NCI-H2196 (cell line): ENCODE measurements around the gene OPCML.

Source experiments
- DNase-seq: peaks from one replicate; lab custom pipeline; 2025; ENCODE audit not compliant: unreplicated experiment; lab: John Stamatoyannopoulos, UW

Gene OPCML

DNA sequence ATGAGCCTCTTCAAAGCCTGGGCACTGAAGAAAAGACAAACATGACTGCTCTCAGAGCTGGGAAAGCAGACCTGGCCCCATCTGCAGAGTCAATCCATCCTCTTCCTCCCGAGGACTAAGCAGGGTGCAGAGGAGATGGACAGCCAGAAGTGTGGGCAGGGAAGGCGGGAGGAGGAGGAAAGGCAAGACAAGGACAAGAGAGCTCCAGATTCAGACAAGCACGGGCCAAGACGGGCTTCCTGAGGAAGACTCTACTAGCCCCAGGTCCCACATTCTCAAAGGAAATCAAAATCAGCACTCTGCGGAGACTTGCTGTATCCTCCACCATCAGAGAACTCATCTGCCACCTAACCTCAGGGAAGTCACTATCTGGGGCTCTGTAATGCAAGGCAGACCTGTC is 28.5 kb downstream of the OPCML start:
- DNase-seq = no peak

DNA sequence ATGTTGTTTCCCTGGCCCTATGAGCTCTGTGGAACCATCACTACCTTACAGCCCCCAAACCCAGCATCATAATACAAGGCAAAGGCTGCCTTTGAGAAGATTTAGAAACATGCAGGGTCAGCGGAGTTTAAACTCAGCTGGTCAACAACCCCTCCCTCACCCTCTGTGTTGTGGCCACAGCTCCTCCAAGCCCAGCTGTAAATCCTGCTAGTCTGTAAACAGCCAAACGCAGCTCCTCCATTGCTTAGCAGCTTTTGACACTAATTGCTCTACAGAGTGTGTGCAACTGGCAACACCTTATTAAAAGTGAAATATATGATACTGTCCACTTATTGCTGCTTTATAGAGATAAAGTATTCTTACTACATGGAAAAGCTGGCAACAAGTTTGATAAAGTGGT is 29.1 kb downstream of the OPCML start:
- no peak for DNase-seq

DNA sequence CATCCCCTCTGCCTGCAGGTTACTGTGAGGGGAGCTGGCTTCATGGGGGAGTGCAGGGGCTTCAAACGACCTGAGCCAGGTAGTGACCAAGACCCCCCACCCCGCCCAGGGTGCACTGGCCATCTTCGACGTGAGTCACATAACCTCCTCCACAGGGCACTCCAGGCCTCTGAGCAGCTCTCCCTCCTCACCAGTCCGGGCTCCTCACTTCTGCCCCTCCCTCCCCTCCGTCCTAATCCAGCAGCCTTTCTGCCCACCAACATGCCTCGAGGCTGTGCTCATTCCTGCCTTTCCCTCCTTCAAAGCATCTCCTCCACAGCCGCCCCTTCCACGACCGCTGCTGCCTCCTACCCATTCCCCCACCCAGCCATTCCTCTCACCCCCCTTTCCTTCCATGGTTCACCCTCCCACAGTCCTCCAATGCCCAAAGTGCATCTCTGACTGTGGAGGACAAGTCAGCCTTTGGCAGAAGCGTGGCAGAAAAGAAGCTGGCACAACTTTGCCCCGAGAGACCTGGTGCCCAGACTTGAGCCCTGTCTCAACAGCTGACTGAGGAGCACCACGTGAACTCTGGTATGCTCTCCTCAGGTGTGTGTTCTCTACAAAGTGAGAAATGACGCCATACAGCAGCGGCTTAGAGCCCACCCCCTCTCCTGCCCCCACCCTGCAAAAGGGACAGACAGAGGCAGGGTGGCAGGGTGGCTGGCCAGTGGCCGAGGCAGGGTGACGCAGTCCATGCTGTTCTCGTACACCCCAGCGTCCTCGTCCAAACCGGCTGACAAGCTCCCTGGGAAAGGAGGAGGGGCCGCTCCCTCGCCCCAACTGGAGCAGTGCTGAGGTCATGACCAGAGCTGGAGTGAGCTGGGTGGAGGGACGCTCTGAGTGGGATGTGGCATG is 30.4 kb downstream of the OPCML start:
- no peak for DNase-seq

- no peak for DNase-seq
Measured at GRCh38 chr11:133500936-133501335, 31.4 kb downstream of the OPCML start.

DNA sequence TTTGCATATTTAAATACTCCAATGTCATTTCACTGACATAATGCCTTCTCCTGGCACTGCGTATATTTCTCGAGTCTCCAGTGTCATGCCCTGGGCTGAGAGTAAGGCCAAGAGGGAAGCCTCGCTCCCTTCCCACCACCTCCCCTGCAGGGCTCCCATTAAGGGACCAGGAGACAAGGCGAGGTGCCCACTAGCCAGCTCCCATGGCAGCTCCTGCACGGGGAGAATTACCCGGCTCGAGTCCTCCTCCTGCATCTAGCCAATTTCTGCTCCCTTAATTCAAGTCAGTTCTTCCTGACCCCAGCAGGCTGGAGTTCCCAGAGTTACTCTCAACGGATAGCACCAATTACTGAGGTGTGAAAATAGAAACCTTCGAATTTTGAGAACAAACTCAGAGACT is 31.9 kb downstream of the OPCML start:
- DNase-seq = no peak

DNA sequence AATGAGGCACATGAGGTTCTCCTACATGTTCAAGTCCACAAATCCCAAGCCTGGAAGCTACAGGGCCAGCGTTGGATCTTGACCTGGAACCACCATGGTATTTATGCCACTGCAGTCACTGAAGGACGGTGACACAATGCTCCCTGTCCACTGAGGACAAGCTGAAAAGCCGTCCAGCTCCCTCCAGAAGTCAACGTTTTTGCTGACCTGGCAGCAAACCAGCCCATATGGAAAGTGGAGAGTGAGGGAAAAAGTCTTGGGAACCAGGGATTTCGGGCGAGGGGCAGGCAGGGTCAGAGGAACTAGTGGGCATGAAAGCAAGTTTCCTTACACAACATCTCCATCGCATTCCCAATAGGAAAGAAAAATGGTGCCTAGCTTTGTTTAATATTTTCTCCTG is 33.3 kb downstream of the OPCML start:
- DNase-seq = no peak

DNA sequence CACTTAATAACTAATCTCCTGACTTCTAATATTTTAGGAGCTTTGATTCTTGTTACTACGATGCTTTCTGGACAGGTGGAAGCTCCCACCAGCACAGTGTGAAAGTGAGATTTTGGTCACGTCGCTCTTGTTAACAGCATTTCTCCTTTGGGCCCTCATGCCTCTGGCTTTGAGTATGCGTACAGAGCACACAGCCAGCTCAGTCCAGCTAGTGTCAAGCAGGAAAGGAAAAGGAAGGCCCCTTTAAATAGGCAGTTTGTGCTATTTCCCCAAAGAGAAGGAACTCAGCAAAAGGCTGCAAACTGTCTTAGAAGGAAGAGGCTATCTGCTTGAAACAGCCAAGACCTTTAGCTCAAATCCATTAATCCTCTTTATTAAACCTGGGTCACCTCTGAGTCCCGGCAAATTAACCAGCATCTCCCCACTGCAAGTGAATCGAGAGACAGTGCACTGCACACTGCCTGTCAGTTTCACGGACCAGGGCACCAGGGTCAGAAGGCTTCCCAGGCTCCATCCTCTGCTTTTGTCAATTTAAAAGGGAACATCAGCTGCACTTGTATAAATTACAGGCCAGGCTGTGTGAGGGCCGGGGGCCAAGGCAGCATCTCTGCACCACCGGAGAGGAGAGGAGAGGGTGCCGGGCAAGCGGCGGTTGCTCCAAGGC is 34.7 kb downstream of the OPCML start:
- DNase-seq = no peak

- DNase-seq = no peak
Measured at GRCh38 chr11:133492895-133493294, 39.4 kb downstream of the OPCML start.

GRCh38 chr11:133491680-133492383 is 40.5 kb downstream of the OPCML start:
- no peak for DNase-seq

DNA sequence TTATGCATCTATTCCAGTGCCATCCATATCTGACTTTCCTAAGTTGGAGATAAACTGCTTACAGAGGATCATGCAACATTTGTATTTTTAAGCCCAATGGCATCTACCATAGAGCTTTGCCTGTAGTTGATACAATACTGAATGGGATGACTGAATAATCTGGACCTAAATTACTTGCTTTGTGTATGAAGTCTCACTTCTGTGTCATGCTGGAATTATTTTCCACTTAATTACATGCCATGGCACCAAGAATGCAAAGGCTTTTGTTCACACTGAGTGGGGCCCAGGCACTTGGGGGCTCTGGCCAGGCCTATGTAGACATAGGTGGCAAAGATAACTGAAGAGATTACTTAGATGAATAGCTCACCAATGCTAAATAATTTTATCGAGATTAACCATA is 51.6 kb downstream of the OPCML start:
- DNase-seq = no peak

GRCh38 chr11:133479209-133479608 is 53.1 kb downstream of the OPCML start:
- DNase-seq = no peak

DNA sequence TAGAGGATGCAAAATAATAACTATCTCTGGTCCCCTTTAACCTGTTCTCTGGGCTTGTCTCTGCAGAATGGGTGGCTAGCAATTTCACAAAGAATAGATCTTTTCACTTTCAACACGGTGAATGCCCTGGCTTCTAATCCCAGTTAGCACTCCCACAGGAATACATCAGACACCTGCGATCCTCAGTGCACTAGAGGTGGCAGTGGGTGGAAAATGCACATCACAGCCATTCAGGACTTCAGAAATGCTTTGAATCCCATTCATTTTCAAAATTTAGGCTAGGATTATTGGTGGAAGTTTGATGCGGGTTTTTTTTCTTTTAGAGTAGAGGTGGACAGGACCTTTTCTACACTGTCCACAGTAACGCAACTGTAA is 55.1 kb downstream of the OPCML start:
- no peak for DNase-seq

- DNase-seq = no peak
Measured at GRCh38 chr11:133476570-133477250, 55.6 kb downstream of the OPCML start.

GRCh38 chr11:133474461-133474860 is 57.8 kb downstream of the OPCML start:
- DNase-seq = no peak

- no peak for DNase-seq
Measured at GRCh38 chr11:133467686-133468085, 64.6 kb downstream of the OPCML start.

DNA sequence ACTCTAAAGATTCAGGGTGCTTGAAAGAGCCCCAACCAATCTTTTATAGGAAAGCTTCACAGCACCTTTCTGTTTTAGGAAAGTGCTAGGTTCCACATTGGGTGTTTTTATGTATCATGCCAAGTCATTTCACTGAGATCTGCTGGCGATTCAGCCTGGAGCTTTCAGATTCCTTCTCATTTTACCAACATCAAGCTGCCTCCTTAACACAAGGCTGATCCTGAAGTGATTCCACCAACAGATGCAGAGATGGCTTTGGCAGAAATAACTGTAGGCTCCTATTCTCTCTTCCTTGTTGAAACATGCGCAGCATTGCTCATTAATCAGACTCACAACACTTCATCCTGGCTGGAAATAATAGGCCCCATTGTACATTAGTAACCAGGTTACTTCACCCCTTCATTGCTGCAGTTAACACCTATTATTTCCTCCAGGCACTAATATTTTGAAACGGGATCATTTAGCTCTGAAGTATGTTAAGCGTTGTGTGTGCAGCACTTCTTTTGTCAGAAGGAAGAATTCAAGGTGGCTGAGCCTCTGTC is 89.0 kb downstream of the OPCML start:
- no peak for DNase-seq

- no peak for DNase-seq
Measured at GRCh38 chr11:133441964-133442660, 90.2 kb downstream of the OPCML start.

DNA sequence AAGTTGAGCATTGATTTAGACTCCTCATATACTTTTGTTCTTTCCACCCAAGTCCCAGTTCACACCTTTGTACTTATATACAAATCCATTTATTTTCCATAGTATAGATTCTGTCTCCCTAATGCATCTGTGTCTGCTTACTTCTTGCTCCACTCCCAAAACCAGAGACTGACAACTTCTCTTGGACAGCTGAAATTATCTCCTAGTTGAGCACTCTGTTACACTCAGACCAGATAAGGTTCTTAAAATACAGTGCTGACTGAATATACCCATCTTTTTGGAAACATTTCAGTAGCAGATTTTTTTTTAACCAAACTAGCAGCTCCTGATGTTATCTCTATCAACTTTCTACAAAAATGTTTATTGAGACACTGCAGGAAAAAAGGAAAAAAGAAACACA is 106.3 kb downstream of the OPCML start:
- DNase-seq = no peak

DNA sequence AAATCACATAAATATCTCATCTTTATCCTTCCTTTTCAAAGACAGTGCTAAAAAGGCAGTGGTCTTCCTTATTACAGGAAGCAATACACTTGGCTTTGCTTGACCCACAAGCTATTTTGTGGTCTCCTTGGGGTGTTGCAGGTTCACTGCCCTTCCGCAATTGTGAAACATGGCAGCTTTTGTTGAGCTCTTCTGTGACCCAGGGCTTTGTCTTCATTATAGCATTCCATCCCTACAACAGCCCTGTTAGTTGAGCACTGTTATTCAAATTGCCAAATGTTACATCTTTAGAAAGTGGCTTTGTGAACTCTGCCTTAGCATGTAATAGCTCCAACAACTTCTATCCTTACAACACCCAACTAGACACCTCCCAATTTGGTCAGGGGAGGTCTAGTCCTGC is 107.1 kb downstream of the OPCML start:
- no peak for DNase-seq

- no peak for DNase-seq
Measured at GRCh38 chr11:133418218-133418617, 114.1 kb downstream of the OPCML start.

- DNase-seq = no peak
Measured at GRCh38 chr11:133414506-133414905, 117.8 kb downstream of the OPCML start.
